ENCODE measurements around the gene MEX3A.

GRCh38 chr1:156050376-156050775 is 31.9 kb downstream of the MEX3A start:
- TF ChIP-seq, protein P1, sequence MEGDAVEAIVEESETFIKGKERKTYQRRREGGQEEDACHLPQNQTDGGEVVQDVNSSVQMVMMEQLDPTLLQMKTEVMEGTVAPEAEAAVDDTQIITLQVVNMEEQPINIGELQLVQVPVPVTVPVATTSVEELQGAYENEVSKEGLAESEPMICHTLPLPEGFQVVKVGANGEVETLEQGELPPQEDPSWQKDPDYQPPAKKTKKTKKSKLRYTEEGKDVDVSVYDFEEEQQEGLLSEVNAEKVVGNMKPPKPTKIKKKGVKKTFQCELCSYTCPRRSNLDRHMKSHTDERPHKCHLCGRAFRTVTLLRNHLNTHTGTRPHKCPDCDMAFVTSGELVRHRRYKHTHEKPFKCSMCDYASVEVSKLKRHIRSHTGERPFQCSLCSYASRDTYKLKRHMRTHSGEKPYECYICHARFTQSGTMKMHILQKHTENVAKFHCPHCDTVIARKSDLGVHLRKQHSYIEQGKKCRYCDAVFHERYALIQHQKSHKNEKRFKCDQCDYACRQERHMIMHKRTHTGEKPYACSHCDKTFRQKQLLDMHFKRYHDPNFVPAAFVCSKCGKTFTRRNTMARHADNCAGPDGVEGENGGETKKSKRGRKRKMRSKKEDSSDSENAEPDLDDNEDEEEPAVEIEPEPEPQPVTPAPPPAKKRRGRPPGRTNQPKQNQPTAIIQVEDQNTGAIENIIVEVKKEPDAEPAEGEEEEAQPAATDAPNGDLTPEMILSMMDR (IDR thresholded peaks at IDR 0.05) = no peak
- TF ChIP-seq POLR2A (IDR thresholded peaks at IDR 0.05) = no peak

Measured in esophagus squamous epithelium (tissue), 4 donors.